Neural cell (in vitro differentiated cells): ENCODE data around the gene CADM1.

Source experiments
- EP300 ChIP-seq: fragments of 450-650 bp; conservative IDR thresholded peaks from 2 replicates; pipeline ENCODE4 v1.6.1; 2014; ENCODE audit warnings: antibody characterized with exemption, mild to moderate bottlenecking, moderate library complexity; ENCODE audit not compliant: poor library complexity, severe bottlenecking
- MXI1 ChIP-seq: fragments of 450-650 bp; conservative IDR thresholded peaks from 2 replicates; pipeline ENCODE4 v1.6.1; 2014; ENCODE audit warnings: antibody characterized with exemption, mild to moderate bottlenecking; ENCODE audit not compliant: poor library complexity, severe bottlenecking
- POLR2AphosphoS5 ChIP-seq: IDR thresholded peaks from 2 replicates; pipeline ENCODE4 v1.6.1; 2012
- RAD21 ChIP-seq: fragments of 450-650 bp; conservative IDR thresholded peaks from 2 replicates; pipeline ENCODE4 v1.6.1; 2014; ENCODE audit warnings: antibody characterized with exemption, mild to moderate bottlenecking, moderate library complexity
- TF ChIP-seq, protein P1 (sequence below): fragments of 450-650 bp; IDR thresholded peaks from 2 replicates; pipeline ENCODE4 v1.5.1; 2014; ENCODE audit warnings: antibody characterized with exemption, mild to moderate bottlenecking, moderate library complexity; ENCODE audit not compliant: poor library complexity, severe bottlenecking

DNA sequence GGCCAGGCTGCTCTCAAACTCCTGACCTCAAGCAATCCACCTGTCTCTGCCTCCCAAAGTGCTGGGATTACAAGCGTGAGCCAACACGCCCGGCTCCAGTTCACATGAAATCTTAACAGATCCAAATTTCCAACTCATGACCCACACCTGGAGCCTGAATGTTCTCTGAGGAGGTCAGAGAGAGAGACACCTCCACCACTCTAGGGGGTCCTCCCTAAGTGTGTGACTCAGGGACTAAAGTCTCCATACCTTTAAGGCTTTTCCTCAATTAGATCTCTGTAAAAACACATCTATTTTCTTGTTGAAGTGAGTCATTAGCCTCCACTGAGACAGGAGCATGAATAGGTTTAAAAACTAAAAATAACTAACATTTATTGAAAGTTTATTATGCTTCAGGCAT lies 376.4 kb downstream of the CADM1 start:
- TF ChIP-seq, protein P1, sequence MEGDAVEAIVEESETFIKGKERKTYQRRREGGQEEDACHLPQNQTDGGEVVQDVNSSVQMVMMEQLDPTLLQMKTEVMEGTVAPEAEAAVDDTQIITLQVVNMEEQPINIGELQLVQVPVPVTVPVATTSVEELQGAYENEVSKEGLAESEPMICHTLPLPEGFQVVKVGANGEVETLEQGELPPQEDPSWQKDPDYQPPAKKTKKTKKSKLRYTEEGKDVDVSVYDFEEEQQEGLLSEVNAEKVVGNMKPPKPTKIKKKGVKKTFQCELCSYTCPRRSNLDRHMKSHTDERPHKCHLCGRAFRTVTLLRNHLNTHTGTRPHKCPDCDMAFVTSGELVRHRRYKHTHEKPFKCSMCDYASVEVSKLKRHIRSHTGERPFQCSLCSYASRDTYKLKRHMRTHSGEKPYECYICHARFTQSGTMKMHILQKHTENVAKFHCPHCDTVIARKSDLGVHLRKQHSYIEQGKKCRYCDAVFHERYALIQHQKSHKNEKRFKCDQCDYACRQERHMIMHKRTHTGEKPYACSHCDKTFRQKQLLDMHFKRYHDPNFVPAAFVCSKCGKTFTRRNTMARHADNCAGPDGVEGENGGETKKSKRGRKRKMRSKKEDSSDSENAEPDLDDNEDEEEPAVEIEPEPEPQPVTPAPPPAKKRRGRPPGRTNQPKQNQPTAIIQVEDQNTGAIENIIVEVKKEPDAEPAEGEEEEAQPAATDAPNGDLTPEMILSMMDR = no peak
- TF ChIP-seq EP300 (no peak), POLR2AphosphoS5 (no peak), RAD21 (no peak), MXI1 (no peak)
